Measurements from ENCODE around the gene PSMB4.
"Not testable (repeated sequence)": the region's sequence is repeated elsewhere in the genome, so short reads cannot be mapped to it uniquely, and the experiment has no call there.

The PSMB4 gene

GRCh38 chr1:151390221-151391078 is 8.9 kb upstream of the PSMB4 start:
- DNase-seq = not testable (repeated sequence)

GRCh38 chr1:151391079-151391563 is 8.3 kb upstream of the PSMB4 start:
- no peak for DNase-seq

DNA sequence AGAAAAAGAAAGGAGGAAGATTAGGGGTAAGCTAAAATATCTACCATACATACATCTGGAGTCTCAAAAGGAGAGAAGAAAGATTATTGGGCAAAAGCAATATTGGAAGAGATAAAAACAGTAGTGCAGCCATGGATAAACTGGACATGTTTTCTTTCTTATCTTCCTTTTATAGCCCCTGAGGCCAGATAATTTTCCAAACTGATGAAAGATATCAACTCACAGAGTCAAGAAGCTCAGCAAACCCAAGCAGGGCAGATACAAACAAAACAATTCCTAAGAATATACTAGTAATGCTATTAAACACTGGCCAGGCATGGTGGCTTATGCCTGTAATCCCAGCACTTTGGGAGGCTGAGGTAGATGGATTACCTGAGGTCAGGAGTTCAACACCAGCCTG is 5.8 kb upstream of the PSMB4 start:
- DNase-seq = no peak

DNA sequence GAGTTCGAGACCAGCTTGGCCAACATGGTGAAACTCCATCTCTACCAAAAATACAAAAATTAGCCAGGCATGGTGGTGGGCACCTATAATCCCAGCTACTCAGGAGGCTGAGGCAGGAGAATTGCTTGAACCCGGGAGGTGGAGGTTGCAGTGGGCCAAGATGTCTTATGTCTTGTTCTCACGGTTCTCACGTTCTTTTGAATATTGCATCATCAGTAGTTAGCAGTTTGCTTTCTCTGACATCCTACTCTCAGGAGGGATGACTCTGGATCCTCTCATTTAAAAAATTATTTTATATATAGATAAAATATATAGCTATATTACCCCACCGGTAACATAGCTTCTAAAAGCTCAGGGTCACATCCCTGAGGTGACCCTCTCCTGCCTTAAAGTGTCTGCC is 3.1 kb upstream of the PSMB4 start:
- DNase-seq = not testable (repeated sequence)

GRCh38 chr1:151401125-151401788 is 1.9 kb downstream of the PSMB4 start:
- no peak for DNase-seq

- DNase-seq = no peak
Observed at GRCh38 chr1:151401860-151402259, 2.5 kb downstream of the PSMB4 start.

GRCh38 chr1:151402764-151403163 is 3.4 kb downstream of the PSMB4 start:
- no peak for DNase-seq

DNA sequence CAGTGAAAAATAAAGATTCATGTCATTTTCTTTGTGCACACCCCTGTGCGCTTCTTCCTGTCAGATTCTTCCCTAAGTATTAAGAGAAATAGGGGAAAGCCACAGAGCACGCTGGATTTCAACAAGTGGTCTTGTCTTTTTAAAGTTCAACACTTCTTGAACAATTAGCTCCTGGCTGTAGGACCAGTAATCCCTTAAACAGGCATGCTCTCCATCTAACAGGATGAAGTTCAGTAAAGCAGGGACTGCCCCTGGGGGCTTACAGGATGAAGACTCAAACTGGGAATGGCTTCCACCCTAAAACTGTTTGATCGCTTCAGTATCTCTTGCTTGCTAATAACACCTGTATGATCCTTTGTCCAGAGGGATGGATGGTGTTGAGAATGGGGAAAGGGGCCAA is 4.2 kb downstream of the PSMB4 start:
- DNase-seq = no peak

DNA sequence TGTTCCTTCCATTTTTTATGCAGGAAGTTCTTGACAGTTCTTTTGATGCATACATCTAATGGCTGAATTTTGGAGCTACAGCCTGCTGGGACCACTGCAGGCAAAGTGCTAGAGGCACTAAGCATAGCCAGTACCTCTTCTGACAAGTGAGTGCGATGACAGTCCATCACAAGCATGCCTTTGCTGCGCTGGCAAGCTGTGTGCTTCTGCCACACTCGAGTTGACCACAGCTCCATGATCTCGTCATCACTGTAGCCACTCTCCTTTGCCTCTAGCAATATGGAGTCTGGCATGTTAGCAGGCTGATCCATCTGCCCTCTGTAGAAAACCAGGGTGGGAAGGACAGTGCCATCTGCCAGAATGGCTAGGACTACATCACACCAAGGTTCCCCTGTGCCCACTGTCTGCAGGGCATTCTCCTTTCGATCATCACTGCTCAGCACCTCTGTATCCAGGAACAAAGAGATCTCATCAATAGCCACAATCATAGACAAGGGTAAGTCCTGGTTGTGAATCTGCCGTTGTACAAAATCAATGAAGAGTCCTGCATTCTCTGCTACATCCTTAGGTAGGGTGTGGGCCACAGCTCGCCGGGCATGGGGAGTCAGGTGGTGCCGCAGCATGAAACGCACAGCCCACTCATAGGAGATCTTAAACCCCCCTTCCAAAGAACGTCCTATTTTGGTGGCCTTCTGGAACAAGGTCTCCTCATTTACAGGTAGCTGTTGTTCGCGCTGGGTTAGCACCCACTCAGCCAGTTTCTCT is 6.0 kb downstream of the PSMB4 start:
- DNase-seq = no peak

GRCh38 chr1:151406176-151406575 is 6.8 kb downstream of the PSMB4 start:
- no peak for DNase-seq

DNA sequence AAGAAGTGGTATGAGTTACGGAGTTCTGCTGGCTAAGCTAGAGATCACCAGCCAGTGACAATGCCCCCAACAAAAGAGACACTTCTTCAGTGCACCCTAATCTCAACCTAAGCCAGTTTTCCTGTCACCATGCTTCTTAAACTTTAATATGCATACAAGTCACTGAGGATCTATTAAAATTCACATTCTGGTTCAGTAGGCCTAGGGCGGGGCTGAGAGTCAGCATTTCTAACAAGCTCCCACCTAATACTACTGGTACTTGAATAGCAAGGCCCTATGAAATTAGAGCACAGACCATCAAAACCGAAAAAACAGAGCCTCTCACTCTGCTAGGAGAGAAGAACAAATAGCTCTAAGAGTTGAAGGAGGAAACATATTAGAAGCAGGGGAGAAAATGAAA is 7.9 kb downstream of the PSMB4 start:
- no peak for DNase-seq

- DNase-seq = no peak
Observed at GRCh38 chr1:151408891-151409290, 9.5 kb downstream of the PSMB4 start.

DNA sequence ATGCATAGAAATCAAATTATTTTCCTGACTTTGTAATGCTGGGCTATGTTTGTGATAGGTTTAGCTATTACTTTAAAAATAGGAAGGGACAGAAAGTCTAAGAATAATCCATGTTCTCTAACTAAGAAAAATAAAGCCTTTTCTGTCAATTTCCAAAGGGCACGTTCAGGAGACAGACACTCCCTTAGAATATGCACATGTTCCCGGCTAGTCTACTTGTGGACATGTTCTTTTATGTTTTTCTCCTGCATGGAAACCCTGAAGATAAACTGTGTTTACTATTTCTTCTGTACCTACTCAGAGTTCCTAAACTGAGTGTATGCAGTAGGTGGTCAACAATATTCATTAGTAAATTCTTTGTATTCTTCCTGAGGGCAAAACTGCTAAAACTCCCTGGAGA is 12.5 kb downstream of the PSMB4 start:
- no peak for DNase-seq

DNA sequence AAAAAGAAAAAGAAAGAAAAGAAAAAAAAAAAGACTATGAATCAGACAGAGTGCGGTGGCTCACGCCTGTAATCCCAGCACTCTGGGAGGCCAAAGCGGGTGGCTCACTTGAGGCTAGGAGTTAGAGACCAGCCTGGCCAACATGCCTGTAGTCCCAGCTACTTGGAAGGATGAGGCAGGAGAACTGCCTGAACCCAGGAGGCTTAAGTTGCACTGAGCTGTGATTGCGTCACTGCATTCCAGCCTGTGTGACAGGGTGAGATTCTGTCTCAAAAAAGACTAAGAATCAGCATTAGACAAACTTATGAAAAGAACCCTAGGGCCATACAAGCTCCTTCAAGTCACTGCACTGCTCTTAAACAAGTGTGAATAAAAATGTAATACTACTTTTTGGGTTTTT is 16.9 kb downstream of the PSMB4 start:
- no peak for DNase-seq

DNA sequence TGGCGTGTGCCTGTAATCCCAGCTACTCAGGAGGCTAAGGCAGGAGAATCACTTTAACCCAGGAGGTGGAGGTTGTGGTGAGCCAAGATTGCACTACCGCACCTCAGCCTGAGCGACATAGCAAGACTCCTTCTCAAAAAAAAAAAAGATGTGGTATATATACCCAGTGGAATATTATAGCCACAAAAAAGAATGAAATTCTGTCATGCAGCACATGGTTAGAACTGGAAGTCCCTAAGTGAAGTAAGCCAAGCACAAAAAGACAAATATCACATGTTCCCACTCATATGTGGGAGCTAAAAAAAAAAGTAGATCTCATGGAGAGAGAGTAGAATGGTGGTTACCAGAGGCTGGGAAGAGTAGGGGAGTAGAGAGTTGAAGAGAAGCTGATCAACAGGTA is 18.7 kb downstream of the PSMB4 start:
- DNase-seq = no peak

- DNase-seq = no peak
Observed at GRCh38 chr1:151419819-151420218, 20.4 kb downstream of the PSMB4 start.

DNA sequence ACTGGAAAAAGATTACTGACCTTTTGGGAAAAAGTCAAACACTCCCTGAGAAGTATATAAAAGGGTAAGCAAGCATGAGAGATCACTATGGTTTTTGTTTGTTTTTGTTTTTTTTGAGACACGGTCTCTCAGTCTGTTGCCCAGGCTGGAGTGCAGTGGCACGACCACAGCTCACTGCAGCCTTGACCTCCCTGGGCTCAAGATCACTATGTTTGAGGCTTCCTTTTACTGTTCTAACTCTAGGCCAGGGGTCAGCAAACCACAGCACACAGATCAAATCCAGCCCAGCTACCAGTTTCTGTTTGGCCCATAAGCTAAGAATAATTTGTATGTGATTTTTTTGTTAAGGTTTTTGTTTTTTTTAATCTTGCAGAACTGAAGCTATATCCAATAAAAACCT is 25.7 kb downstream of the PSMB4 start:
- no peak for DNase-seq

DNA sequence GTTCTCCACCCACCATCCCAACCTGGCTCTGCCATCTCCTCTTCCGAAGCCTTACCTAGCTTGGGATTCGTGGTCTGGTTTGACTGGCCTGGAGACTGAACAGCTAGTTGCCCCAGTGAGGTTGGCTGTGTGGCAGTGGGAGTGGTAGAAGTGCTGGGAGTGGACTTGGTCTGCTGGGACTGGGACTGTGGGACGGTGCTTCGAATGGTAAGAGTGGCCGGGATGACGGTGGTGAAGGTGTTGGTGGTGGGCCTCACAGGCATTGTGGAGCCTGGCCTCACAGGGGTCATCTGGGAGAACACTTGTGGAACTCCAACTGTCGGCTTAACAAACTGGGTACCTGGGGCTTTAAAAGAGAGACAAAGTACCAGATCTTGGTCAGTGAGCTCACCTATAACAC is 28.7 kb downstream of the PSMB4 start:
- no peak for DNase-seq

- not testable (repeated sequence) for DNase-seq
Observed at GRCh38 chr1:151433827-151434226, 34.5 kb downstream of the PSMB4 start.

- no peak for DNase-seq
Observed at GRCh38 chr1:151435174-151435573, 35.8 kb downstream of the PSMB4 start.

GRCh38 chr1:151436985-151437384 is 37.6 kb downstream of the PSMB4 start:
- no peak for DNase-seq

DNA sequence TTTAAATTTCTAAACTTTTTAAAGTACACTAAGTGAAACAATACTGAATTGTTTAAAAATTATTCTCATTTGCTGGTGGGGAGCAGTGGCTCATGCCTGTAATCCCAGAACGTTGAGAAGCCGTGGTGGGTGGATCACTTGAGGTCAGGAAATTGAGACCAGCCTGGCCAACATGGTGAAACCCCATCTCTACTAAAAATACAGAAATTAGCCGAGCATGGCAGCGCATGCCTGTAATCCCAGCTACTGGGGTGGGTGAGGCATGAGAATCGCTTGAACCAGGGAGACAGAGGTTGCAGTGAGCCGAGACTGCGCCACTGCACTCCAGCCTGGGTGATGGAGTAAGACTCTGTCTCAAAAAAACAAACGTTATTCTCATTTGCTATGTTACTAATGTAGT is 38.0 kb downstream of the PSMB4 start:
- DNase-seq = not testable (repeated sequence)

Measured in NK-92 treated with Interleukin-12 subunit alpha and Interleukin-12 subunit beta, amount 100 ng/mL, for 24 hours (cell line).